HG03025 (cell line): ENCODE data around the gene INPP5J.
"Not testable (repeated sequence)": the region's sequence is repeated elsewhere in the genome, so short reads cannot be mapped to it uniquely, and the experiment has no call there.

Experiments used
- ATAC-seq: cut with Tn5 transposase; IDR thresholded peaks from one replicate; pipeline ENCODE4 v1.9.1; 2021; ENCODE audit warnings: mild to moderate bottlenecking, moderate library complexity; ENCODE audit not compliant: unreplicated experiment, low FRiP score

Gene INPP5J

DNA sequence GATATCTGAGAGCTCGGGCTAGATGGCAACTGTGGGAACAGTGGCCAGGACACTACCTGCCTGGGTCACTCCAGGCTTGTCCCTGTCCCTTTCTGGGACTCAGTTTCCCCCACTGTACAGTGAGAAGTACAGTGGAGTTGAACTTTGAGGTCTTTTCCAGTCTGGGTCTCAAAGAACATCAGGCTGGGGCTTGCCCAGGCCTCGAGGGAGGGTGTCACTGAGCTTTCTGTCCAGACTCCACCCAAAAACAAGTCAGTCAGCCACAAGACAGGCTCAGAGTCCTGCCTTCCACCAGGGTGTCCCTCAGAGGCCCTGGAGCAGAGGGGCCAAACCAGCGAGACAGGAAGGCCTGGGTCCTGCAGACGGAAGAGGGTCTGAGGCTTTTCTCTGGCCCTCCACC is 19.5 kb downstream of the INPP5J start:
- no peak for ATAC-seq

DNA sequence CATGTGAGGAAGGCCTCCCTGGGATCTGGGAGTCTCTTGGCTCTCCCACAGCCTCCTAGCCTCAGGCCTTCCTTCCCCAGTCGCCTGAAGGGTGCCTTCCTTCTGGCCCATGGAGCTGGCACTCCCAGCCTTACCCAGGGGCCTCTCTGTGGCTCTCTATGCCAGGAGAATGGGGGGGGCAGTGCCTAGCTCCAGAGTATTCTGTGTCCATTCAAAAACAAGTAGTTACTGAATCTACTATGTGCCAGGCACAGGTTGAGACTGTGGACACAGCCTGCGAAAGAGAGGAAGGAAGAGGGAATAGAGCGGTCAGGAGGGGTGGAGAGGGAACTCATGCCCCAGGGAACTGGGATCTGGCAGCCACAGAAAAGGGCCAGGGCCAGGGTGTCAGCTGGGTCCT is 20.3 kb downstream of the INPP5J start:
- no peak for ATAC-seq

DNA sequence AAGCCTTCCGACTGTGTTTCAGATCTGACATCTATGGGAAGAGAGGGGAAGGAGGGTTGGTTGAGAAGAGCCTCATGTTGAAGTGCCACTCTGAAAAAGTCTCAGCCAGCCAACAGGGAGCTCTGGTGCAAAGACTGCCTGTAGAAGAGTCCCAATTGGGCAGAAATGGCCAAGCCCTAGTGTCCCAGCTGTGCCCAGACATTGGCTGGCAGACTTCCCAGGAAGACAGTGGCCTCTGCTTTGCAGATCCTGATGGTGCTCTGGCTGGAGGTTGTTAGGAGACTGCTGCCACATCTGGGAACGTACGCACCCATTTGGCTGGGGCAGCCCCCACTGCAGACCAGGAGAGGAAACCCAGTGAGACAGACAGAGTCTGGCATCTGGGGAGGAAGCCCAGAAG is 20.8 kb downstream of the INPP5J start:
- ATAC-seq = no peak

DNA sequence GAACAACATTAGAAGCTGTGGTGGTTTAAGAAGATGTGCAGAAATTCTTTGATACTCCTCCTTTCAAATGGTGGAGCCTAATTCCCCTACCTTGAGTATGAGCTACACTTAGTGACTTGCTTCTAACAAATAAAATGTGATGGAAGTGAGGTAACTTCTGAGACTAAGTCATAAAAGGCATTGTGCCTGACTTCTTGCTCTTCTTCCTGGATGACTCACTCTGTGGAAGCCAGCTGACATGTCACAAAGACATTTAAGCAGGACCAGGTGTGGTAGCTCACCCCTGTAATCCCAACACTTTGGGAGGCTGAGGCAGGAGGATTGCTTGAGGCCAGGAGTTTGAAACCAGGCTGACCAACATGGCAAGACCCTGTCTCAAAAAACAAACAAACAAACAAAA is 21.5 kb downstream of the INPP5J start:
- ATAC-seq = no peak

DNA sequence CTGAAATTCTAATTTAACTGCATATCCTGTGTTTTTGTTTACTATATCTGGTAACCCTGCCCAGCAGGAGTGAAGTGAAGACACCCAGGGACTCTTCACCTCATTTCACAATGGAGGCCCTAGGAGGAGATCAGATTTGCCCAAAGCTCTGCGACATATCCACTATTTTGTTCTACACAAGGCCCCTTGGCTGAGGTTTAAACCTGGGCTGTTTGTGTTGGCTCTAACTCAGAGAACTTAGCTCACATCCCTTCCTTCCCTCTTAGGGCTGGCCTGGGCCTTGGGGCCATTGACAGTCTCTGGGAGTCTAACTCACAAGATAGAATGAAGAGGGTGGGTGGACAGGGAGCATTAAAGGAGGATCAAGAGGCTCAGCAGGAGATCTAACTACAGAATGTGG is 25.7 kb downstream of the INPP5J start:
- no peak for ATAC-seq

DNA sequence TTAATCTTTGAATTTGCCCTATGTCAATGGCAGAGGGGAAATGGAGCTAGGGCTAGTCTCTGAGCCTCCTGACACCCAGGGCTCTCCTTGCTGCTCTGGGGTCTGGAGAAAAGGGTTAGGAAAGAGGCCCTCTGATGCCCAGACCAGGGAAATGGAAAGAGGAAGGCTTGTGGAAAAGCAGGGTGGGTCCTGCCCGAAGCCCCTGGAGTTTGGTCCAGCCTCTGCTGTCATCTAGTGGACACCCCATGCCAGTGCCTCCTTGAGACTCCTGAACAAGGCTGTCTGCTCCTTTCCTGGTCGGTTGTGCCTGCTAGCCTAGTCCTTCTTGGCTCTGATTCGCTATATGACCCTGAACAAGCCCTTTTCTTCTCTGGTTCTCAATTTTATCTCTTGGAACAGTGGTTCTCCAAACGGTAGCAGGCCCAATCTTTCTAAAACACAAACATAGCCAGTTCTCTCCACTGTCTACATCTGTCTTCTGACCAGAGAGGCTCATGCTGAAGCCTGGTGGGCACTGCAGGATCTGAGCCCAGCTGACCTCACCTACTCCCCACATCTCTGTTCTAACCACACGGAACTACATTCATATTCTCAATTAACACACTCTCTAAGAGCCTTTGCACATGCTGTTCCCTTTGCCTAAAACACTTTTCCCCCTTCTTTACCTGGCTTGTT is 26.3 kb downstream of the INPP5J start:
- ATAC-seq = no peak

DNA sequence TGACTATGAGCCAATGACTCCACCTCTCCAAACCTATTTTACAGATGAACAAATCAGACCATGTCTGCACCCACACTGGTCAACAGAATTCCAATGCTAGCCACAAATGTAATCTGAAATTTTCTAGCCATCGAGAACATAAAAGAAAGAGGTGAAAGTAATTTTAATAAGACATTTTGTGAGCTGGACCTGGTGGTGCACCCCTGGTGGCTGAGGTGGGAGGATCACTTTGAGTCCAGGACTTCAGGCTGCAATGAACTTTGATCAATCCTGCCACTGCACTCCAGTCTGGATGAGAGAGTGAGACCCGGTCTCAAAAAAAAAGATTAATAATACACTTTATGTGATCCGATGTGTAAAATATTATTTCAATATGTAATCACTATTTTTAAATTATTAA is 27.8 kb downstream of the INPP5J start:
- ATAC-seq = no peak

DNA sequence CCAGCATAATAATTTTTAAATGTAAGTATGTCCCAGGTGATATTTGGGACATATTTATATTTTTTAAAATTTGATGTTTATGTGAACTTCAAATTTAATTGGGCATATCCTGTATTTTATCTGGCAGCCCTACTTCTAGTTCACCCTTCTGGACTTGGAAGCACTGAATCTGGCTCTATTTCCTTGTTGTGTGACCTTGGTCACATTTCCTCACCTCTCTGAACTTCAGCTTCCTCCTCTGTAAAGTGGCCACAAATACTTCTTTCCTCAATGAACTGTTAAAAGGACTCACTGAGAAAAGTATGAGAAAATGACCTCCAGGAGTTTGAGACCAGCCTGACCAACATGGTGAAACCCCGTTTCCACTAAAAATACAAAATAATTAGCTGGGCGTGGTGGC is 29.1 kb downstream of the INPP5J start:
- no peak for ATAC-seq

DNA sequence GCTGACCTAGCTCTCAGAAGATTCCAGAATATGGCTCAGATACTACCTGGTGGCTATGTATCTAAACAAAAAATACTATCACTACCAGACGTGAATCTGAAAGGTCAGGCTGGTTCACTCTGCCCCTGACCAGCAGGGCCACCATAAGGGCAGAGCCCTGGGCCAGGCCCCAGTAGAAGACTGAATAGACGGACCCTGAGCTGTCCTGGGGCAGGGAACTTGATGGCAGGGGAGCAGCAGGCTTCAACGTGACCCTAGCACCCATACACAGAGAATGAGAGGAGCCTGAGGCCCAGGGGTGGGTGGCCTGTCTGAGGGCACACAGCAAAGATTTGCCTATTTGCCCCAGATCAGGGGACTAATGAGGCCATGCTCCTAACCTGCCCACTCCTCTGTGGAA is 30.6 kb downstream of the INPP5J start:
- ATAC-seq = no peak

DNA sequence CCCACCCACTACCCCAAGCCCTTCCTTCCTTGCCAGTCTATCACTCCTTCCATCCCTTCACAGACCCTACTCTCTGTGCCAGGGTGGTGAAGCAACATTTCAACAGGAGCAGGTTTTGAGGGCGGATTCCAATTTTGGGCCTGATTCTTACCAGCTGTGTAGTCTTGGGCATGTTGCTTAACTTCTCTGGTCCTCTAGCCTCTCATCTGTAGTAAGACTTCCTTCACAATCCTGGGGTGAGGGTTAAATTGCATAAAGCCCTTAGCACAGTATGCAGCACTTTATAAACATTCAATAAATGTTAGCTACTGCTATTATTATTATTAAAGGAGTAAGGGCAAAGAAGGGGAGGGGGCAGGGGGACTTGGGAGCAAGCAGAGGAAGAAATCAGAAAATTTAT is 32.2 kb downstream of the INPP5J start:
- no peak for ATAC-seq

DNA sequence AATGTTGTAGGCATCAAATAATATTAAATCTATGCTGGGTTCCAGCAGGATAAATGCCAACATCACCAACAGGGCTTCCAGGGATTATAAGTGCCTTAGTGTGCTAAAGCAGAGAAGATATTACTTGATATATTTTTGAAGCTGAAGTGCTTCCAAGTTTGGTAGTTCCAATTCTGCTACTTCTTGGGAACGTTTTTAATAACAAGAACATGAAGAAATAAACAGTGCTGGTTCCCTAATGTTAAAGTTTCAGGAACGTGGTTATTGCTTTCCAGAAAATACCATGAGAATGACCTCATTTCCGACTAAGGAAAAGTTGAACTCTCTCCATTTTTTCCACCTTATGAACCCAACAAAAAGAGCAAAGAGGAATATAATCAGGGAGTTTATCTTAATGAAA is 32.7 kb downstream of the INPP5J start:
- ATAC-seq = no peak

DNA sequence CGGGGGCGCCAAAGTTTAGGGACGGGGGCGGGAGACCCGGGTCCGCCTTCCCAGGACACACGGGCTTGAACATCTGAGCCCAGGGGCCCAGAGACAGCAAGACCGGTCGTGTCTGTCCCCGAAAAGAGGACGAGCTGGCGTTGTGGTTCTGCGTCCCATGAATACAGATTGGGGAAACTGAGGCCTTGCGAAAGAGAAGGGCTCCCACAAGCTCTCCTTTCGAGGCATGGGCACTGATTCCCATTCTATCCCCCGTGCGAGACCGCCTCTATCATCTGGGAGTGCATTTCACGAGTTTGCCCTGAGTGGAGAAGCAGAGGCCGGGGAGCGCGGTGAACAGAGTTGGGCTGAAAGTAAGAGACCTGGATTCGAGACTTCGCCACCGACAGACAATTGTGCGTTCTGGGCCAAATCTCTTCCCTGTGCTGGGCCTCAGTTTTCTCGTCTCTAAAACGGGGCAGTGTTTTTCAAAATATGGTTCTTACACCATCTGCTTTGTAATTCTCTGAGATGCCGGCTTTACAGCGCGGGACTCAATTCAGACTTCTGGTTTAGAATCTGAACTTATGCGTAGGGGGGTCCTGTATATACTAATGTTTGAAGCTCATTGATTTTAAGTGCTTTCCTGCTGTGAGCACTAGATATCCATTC is 37.7 kb downstream of the INPP5J start:
- ATAC-seq = peak; percentile 35

DNA sequence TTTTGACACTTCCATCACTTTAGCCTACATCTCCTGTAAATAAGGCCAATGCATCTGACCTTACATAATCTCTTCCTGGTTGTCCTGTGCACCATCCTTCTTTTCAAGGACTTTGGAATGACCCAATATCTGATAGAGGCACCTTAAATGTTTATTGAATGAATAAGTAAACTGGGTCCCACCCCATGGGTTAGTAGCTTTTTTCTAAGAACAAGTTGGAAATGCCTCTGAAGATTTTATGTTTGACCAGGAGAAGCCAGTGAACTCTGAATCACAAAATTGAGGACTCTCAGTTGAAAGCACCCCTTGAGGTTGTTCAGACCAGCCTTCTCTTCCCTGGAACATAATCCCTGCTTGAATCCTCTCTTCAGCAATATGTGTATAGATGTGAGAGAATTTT is 38.6 kb downstream of the INPP5J start:
- no peak for ATAC-seq

DNA sequence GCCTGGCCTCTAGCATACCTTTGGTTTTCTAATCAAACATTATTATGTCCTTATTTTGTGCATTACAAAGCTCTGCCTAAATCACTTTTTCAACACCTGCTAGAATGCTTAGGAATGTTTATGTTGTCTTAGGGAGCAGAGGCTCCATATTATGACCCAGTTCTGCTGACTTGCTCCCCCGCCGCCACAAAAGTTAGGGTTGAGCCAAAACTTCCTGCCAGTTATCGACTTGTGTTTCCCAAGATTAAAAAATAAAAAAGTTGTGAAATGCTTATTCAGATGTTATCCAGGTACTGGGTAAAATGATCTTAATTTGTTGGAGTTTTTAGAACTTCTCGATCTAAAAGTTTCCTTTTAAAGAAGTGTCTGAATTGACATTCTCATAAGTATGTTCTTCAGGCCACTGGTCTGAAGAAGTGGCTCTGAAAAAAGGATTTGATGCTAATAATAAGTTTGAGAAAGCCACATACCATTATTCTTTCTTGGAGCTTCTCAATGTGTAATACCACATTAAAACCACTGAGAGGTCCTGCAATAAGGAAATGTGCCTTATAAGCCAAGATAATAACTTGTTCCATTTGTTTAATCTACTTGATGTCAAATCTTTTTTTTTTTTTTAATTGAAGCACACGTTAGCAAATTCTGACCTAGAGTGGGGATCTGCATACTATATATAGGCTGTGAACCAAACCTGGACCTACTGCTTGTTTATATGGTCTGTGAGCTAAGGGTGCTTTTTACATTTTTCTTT is 39.4 kb downstream of the INPP5J start:
- no peak for ATAC-seq

DNA sequence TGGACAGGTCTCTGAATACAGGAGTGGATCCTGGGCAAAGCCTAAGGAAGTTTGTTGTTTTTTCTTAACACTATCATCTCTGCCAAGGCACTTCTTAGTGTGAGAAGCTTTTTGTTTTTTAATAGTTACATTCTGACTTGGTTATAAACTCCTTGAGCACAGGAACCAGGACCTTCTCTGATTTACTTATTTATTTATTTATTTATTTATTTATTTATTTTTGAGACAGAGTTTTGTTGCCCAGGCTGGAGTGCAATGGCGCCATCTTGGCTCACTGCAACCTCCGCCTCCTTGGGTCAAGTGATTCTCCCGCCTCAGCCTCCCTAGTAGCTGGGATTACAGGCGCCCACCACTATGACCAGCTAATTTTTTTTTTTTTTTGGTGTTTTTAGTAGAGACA is 48.2 kb downstream of the INPP5J start:
- no peak for ATAC-seq

DNA sequence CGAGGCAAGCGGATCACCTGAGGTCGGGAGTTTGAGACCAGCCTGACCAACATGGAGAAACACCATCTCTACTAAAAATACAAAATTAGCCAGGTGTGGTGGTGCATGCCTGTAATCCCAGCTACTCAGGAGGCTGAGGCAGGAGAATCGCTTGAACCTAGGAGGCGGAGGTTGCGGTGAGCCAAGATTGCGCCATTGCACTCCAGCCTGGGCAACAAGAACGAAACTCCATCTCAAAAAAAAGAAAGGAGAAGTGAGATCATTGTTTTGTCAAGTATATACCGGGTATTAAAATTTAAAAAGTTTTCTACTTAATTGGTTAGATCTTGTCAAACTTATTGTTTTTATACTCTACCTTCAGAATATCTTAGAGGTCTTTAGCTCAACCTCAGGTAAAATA is 49.0 kb downstream of the INPP5J start:
- not testable (repeated sequence) for ATAC-seq

DNA sequence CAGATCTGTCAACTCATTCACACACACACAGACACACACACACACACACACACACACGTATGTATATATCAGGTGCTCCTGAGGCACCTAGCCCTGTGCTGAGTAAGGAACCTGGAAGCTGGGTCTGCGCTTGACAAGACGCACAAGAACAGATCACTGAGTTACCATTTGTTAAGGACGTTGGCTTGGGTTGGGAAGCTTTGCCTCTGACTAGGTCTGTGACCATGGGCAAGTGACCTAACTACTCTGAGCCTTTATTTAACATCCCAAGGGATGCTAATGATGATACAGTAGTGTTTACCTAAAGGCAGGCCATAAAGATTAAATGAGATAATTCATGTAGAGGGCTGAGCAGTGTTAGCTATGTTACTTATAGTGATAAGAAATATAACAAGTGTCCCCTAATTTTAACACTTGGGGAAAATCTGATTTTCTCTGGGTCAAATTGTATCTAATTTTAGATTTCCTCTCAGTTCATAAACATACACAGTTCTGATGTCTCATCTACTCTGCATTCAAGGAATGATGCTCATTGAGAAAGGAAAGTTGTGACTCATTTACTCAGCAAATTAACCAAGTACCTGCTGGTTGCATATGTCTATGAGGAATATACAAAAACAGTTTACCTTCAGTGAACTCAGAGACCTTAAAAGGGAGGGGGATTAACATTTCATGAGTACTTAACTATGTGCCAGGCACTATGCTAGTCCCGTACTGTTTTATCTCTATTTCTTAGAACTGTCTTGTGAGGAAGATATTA is 50.8 kb downstream of the INPP5J start:
- ATAC-seq = no peak

DNA sequence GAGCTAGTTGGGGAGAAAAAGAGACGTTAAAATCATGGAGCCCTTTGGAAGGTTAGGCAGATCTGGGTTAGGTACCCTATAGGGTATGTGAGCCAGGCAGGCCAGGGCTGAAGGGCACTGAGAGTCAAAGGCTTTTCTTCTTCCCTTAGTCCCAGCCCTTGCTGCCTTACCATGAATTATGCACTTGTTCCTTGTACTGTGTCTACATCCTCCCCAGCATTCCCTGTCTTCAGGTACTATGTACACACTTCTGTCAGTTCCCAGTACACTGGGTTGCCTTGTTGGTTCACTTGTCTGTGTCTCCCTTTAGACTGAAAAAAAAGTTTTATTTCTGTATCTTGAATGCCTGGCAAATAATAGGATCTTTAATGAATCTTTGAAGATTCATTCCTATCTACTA is 54.2 kb downstream of the INPP5J start:
- ATAC-seq = no peak

DNA sequence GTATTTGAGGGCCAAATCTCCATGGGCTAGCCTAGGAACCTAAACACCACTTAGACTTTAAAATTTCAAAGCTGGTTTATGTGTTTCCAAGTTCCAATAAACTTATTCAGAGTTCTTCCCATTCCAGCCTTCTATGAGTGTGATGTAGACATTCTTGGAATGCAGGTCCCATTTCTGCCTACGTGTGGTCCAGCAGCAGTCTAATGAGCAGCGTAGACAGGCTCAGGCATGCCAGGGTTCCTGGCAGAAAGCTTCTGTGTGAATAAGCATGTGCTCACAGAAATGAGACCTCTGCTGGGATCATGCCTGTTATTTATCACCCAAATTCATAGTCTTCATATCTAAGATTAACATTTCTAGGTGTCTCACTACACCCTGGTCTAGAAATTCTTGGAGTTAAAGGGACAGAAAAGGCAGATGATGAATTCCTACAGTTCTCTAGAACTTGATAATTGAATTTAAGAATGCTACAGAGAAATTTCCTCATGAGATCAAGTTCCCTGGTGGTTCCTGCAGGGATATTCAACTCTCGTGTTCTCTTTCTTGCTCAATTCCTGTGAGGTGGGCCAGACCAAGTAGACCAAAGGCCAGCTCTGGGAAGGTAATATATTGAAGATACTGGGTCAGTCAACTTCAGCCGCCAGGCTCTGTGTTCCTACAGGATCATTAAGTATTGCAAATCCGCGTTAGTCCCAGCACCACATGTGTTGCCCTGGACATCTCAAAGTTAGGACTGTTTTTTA is 54.8 kb downstream of the INPP5J start:
- no peak for ATAC-seq

DNA sequence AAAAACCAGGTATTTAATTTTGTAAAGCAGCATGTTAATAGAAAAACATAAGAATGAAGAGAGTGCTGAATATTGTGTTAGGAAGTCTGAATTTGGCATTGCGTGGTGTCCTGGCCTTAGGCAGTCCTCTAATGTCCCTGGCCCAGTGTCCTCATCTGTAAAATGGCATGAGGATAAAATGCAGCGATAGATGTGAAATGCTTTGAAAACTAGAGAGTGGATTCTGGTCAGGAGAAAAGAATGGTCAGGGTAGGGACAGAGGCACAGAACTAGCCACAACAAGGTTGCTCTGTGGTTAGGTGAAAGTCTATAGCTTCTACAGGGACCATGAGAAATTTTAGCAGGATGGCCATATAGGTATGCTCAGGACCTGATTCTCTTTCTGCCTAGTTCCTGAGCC is 56.1 kb downstream of the INPP5J start:
- no peak for ATAC-seq
